Trophoblast cell (in vitro differentiated cells and primary cell): ENCODE data around the gene DNAJA4.

Experiments
- DNase-seq, 2 donors: peaks; one replicate each; pipeline ENCODE4 v3.0.0-alpha.2; 2016
- H2AFZ ChIP-seq: 2 replicates; pipeline ENCODE4 v1.6.1; 2013; ENCODE audit warnings: low read length, moderate library complexity, mild to moderate bottlenecking; ENCODE audit not compliant: insufficient read depth, poor library complexity
- H2AK5ac ChIP-seq: 2 replicates; pipeline ENCODE4 v1.6.1; 2013; ENCODE audit warnings: mild to moderate bottlenecking, low read length
- H2BK120ac ChIP-seq: 2 replicates; pipeline ENCODE4 v1.6.1; 2013; ENCODE audit warnings: low read length, mild to moderate bottlenecking, moderate library complexity; ENCODE audit not compliant: insufficient read depth, poor library complexity
- H2BK12ac ChIP-seq: 2 replicates; pipeline ENCODE4 v1.6.1; 2013; ENCODE audit warnings: mild to moderate bottlenecking, low read length, moderate library complexity
- H2BK5ac ChIP-seq: 2 replicates; pipeline ENCODE4 v1.6.1; 2013; ENCODE audit warnings: low read length, low read depth, moderate library complexity, mild to moderate bottlenecking; ENCODE audit not compliant: poor library complexity
- H3K14ac ChIP-seq: 2 replicates; pipeline ENCODE4 v1.6.1; 2013; ENCODE audit warnings: mild to moderate bottlenecking, low read length
- H3K18ac ChIP-seq: 2 replicates; pipeline ENCODE4 v1.6.1; 2013; ENCODE audit warnings: mild to moderate bottlenecking, low read length
- H3K23ac ChIP-seq: 2 replicates; pipeline ENCODE4 v1.6.1; 2013; ENCODE audit warnings: low read length
- H3K27ac ChIP-seq: 2 replicates; pipeline ENCODE4 v1.5.1; 2013; ENCODE audit warnings: low read depth, mild to moderate bottlenecking, inconsistent platforms, low read length, moderate library complexity
- H3K27me3 ChIP-seq: 2 replicates; pipeline ENCODE4 v1.6.1; 2013; ENCODE audit warnings: inconsistent platforms, mild to moderate bottlenecking, low read length, moderate library complexity; ENCODE audit not compliant: insufficient read depth
- H3K36me3 ChIP-seq, 2 experiments: 1 replicate in 1 of 2; 2 replicates in 1 of 2; pipeline ENCODE4 v1.6.1; 2013; ENCODE audit warnings: low read length in 2 of 2, mild to moderate bottlenecking in 2 of 2, moderate library complexity in 1 of 2; ENCODE audit not compliant: insufficient read depth in 2 of 2, control insufficient read depth in 1 of 2
- H3K4ac ChIP-seq: 2 replicates; pipeline ENCODE4 v1.6.1; 2013; ENCODE audit warnings: low read depth, mild to moderate bottlenecking, low read length, moderate library complexity
- H3K4me1 ChIP-seq, 2 experiments: 1 replicate in 1 of 2; 2 replicates in 1 of 2; pipeline ENCODE4 v1.6.1; 2013; ENCODE audit warnings: low read length in 2 of 2, mild to moderate bottlenecking in 2 of 2, moderate library complexity in 1 of 2; ENCODE audit not compliant: insufficient read depth in 2 of 2, control insufficient read depth in 1 of 2
- H3K4me2 ChIP-seq: 2 replicates; pipeline ENCODE4 v1.6.1; 2013; ENCODE audit warnings: inconsistent platforms, mild to moderate bottlenecking, low read length, moderate library complexity
- H3K4me3 ChIP-seq: 2 replicates; pipeline ENCODE4 v1.5.1; 2013; ENCODE audit warnings: mild to moderate bottlenecking, low read depth, low read length, inconsistent platforms
- H3K79me1 ChIP-seq: one replicate; pipeline ENCODE4 v1.6.1; 2013; ENCODE audit warnings: low read length
- H3K79me2 ChIP-seq: 2 replicates; pipeline ENCODE4 v1.6.1; 2013; ENCODE audit warnings: low read length, mild to moderate bottlenecking; ENCODE audit not compliant: control insufficient read depth, insufficient read depth, poor library complexity
- H3K9ac ChIP-seq: 2 replicates; pipeline ENCODE4 v1.6.1; 2013; ENCODE audit warnings: mild to moderate bottlenecking, low read length
- H3K9me3 ChIP-seq: 2 replicates; pipeline ENCODE4 v1.6.1; 2013; ENCODE audit warnings: low read depth, mild to moderate bottlenecking, control low read depth, inconsistent platforms, low read length; ENCODE audit not compliant: insufficient read depth
- H4K12ac ChIP-seq: 2 replicates; pipeline ENCODE4 v1.6.1; 2013; ENCODE audit warnings: low read depth, mild to moderate bottlenecking, low read length, moderate library complexity
- H4K8ac ChIP-seq: 2 replicates; pipeline ENCODE4 v1.6.1; 2013; ENCODE audit warnings: low read depth, mild to moderate bottlenecking, low read length, moderate library complexity
- H4K91ac ChIP-seq: one replicate; pipeline ENCODE4 v1.6.1; 2013; ENCODE audit warnings: low read depth, mild to moderate bottlenecking, low read length, moderate library complexity
- WGBS: extraction: QIAGEN DNeasy Blood & Tissue Kit; methylation state at CpG from one replicate; pipeline ENCODE4 v1.1.7; 2013; ENCODE audit warnings: missing lambda C conversion rate; ENCODE audit not compliant: insufficient read length, insufficient coverage; ENCODE audit errors: extremely low coverage; 5-methylcytosine and 5-hydroxymethylcytosine counted together

DNAJA4 gene

DNA sequence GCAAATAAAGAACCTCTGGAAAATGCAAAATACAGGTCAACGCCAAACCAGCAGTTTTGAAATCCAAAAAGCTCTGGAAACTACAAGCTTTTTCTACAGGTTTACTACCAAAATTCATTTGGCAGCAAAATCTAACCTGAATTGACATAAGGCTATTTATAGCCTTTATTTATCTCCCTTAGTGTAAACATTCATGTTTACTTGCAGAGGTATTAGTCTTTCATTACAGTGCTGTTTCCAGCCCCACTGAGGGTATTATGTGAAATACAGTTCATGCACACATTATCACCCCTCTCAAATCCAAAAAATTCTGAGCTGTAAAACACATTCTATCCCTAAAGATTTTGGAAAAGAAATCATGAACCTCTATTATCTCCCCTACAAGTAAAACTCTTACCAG, 27.9 kb downstream of the DNAJA4 start:
- no peak overlapping the region for H2AFZ ChIP-seq
- H2BK12ac ChIP-seq = no peak overlapping the region
- H2AK5ac ChIP-seq = no peak overlapping the region
- H3K4ac ChIP-seq = no peak overlapping the region
- H3K36me3 ChIP-seq = peaks cover 2 to 21% of the 10 kb centered on the region in 2 experiments
- H3K9ac ChIP-seq = no peak overlapping the region
- H3K4me3 ChIP-seq = no peak overlapping the region
- H2BK120ac ChIP-seq = no peak overlapping the region
- no peak overlapping the region for H3K23ac ChIP-seq
- no peak overlapping the region for H4K8ac ChIP-seq
- H3K9me3 ChIP-seq = peaks cover 2% of the 10 kb centered on the region
- no peak overlapping the region for H3K18ac ChIP-seq
- H2BK5ac ChIP-seq = no peak overlapping the region
- no peak overlapping the region for H3K4me2 ChIP-seq
- H3K4me1 ChIP-seq = no peaks in the 10 kb centered on the region
- H3K27ac ChIP-seq = no peak overlapping the region
- H3K79me2 ChIP-seq = no peaks in the 10 kb centered on the region
- no peak overlapping the region for H3K14ac ChIP-seq
- H3K27me3 ChIP-seq = no peaks in the 10 kb centered on the region
- no peak for DNase-seq
- WGBS = no CpG with 5 or more reads among the region's 1 CpG
- H3K79me1 ChIP-seq = no peaks in the 10 kb centered on the region
- no peak overlapping the region for H4K12ac ChIP-seq
- H4K91ac ChIP-seq = no peak overlapping the region

DNA sequence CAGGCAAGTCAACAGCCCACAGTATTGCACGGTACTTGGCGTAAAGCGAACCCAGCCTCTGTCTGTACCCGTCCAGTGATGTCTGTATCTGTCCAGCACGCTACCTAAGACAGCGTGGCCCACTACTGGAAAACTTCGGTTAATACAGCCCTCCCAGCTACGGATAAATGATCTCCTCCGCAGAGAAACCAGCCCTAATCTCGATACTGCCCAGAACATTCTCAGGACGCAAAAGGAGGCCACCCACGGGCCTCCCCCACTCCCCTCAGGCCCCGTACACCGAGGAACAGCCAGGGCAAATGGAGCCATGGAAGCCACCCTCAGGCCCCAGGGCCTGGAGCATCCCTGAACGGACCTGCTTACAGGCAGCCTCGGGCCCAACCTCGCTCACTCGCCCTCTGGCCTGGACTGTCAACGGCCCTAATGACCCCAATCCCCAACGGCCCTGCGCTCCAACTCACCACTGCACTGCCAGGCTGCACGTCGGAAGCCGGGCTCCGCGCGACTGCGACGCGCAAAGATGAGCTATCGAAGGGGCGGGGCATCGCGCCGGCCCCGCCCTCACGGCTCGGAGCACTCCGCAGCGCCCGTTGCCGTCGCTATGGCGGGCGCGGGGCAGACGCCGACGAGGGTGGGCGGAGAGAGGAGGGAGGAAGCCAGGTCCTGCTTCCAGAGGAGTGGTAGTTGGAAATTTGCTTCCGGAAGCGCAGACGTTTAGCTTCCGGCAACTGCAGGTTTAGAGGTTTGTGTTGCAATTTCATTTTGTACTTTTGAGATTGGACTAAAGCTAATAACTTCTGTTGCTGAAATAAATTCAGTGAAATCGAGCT, 35.0 kb downstream of the DNAJA4 start, which contains the start of gene SKIC8:
Gene SKIC8, minus strand, starts transcription at position 509 of the 830 bp plus-strand sequence. CDS start 3,923 bp downstream, outside the sequence.
- no CpG with 5 or more reads among the region's 55 CpGs for WGBS
- H3K27ac ChIP-seq = peak within 1 kb of the TSS; percentile 43
- peak within 1 kb of the TSS; percentile 69 for H3K14ac ChIP-seq
- H3K4ac ChIP-seq = peak within 1 kb of the TSS; percentile 61
- peaks cover 4% of the 10 kb centered on the region for H3K79me2 ChIP-seq
- peak within 1 kb of the TSS; percentile 85 for H4K91ac ChIP-seq
- peak within 1 kb of the TSS; percentile 89 for H4K12ac ChIP-seq
- H3K36me3 ChIP-seq = peaks cover 0 to under 1% of the 10 kb centered on the region in 2 experiments
- peak within 1 kb of the TSS; percentile 77 for H2AFZ ChIP-seq
- no peak within 1 kb of the TSS for H2BK12ac ChIP-seq
- peaks cover 3% of the 10 kb centered on the region for H3K79me1 ChIP-seq
- H3K18ac ChIP-seq = peak within 1 kb of the TSS; percentile 39
- H3K9ac ChIP-seq = peak within 1 kb of the TSS; percentile 98
- H2BK5ac ChIP-seq = peak within 1 kb of the TSS; percentile 16
- peaks cover 3 to 4% of the 10 kb centered on the region in 2 experiments for H3K4me1 ChIP-seq
- peak; percentile 98 for DNase-seq
- H2BK120ac ChIP-seq = peak within 1 kb of the TSS; percentile 8
- H3K4me3 ChIP-seq = peak within 1 kb of the TSS; percentile 100
- peak within 1 kb of the TSS; percentile 100 for H4K8ac ChIP-seq
- H3K9me3 ChIP-seq = peaks cover 5% of the 10 kb centered on the region
- H3K4me2 ChIP-seq = peak within 1 kb of the TSS; percentile 66
- peaks cover 3% of the 10 kb centered on the region for H3K27me3 ChIP-seq
- no peak within 1 kb of the TSS for H3K23ac ChIP-seq
- peak within 1 kb of the TSS; percentile 30 for H2AK5ac ChIP-seq

DNA sequence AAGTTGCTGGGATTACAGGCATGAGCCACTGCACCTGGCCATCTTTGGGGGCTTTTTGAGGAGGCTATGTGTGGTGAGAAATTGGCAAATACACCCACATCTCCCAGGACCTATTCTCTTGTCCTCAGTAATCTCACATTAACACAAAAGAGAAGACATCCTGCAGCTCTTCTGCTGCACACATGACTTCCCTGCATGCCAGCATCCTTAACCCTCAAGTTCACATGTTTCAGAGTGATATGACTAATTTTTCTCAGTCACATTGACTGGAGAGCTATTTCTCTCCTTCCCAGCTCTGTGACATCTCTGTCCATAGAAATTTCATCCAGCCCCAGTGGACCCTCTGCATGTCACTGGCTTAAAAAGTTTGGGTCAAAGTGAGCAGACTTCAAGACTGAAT, 37.0 kb downstream of the DNAJA4 start:
- H4K8ac ChIP-seq = no peak overlapping the region
- peaks cover 3 to 4% of the 10 kb centered on the region in 2 experiments for H3K4me1 ChIP-seq
- no peak overlapping the region for H3K4ac ChIP-seq
- H3K79me1 ChIP-seq = peaks cover 3% of the 10 kb centered on the region
- H2AFZ ChIP-seq = no peak overlapping the region
- peaks cover 3% of the 10 kb centered on the region for H3K27me3 ChIP-seq
- no peak overlapping the region for H2BK120ac ChIP-seq
- H2BK5ac ChIP-seq = no peak overlapping the region
- H2BK12ac ChIP-seq = no peak overlapping the region
- H3K18ac ChIP-seq = no peak overlapping the region
- peaks cover 5% of the 10 kb centered on the region for H3K9me3 ChIP-seq
- H3K14ac ChIP-seq = no peak overlapping the region
- peaks cover 4% of the 10 kb centered on the region for H3K79me2 ChIP-seq
- H3K4me3 ChIP-seq = no peak overlapping the region
- no peak overlapping the region for H3K9ac ChIP-seq
- no peaks in the 10 kb centered on the region for H3K36me3 ChIP-seq
- no peak overlapping the region for H3K4me2 ChIP-seq
- H4K12ac ChIP-seq = no peak overlapping the region
- H2AK5ac ChIP-seq = no peak overlapping the region
- H4K91ac ChIP-seq = no peak overlapping the region
- H3K27ac ChIP-seq = no peak overlapping the region
- H3K23ac ChIP-seq = no peak overlapping the region
- no peak for DNase-seq

DNA sequence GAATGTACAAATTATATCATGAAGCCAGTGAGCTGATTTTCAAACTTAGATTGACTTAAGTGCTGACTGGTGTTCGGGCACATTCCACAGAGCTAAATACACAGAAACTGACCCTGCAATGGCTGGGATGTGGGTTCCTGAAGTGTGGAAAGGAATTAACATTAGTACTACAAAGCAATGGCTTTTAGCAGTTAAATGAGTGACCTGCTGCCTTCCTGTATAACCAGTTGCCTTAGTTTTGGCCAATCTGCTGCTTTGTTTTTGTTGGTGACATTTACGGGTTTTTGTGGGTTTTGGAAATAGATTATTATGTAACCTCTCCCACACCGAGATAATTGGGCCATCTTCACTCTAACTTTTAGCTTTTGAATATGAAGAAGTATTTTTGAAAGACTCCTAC, 37.5 kb downstream of the DNAJA4 start:
- no peak overlapping the region for H2BK120ac ChIP-seq
- DNase-seq = no peak
- H3K79me2 ChIP-seq = peaks cover 4% of the 10 kb centered on the region
- H3K14ac ChIP-seq = no peak overlapping the region
- H4K8ac ChIP-seq = no peak overlapping the region
- H3K27me3 ChIP-seq = peaks cover 3% of the 10 kb centered on the region
- H3K4me3 ChIP-seq = no peak overlapping the region
- no peak overlapping the region for H3K27ac ChIP-seq
- H4K91ac ChIP-seq = no peak overlapping the region
- H2AK5ac ChIP-seq = no peak overlapping the region
- no peak overlapping the region for H4K12ac ChIP-seq
- no peak overlapping the region for H2AFZ ChIP-seq
- H3K23ac ChIP-seq = no peak overlapping the region
- H2BK12ac ChIP-seq = no peak overlapping the region
- no peak overlapping the region for H3K18ac ChIP-seq
- peaks cover 5% of the 10 kb centered on the region for H3K9me3 ChIP-seq
- peaks cover 3% of the 10 kb centered on the region for H3K79me1 ChIP-seq
- no peak overlapping the region for H2BK5ac ChIP-seq
- H3K4me1 ChIP-seq = peaks cover 3 to 4% of the 10 kb centered on the region in 2 experiments
- H3K9ac ChIP-seq = no peak overlapping the region
- no CpG with 5 or more reads among the region's 3 CpGs for WGBS
- no peak overlapping the region for H3K4me2 ChIP-seq
- H3K4ac ChIP-seq = no peak overlapping the region
- no peaks in the 10 kb centered on the region for H3K36me3 ChIP-seq
